KG1 (cell line): ENCODE measurements around the gene SLC10A7.
"Not testable (repeated sequence)": the region's sequence is repeated elsewhere in the genome, so short reads cannot be mapped to it uniquely, and the experiment has no call there.

Experiments used
- DNase-seq: peaks from one replicate; lab custom pipeline; 2025; lab: John Stamatoyannopoulos, UW

SLC10A7 gene

DNA sequence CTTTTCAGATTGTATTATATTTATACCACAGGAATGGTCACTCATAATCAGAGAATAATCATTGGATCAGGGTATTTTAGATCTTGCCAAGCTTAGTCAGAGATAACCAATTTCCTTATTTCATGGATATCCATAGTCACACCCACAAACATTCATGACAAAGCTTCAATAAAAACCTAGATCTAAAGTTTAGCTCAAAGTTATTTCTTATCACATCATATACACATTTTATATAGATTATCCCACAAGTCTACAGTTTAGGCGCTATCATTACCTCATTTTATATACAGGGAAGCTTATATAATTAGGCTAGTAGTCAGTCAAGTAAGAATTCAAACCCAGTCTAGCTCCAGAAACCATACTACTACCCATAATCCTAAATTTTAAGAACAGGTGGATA, 82.3 kb downstream of the SLC10A7 start:
- no peak for DNase-seq

DNA sequence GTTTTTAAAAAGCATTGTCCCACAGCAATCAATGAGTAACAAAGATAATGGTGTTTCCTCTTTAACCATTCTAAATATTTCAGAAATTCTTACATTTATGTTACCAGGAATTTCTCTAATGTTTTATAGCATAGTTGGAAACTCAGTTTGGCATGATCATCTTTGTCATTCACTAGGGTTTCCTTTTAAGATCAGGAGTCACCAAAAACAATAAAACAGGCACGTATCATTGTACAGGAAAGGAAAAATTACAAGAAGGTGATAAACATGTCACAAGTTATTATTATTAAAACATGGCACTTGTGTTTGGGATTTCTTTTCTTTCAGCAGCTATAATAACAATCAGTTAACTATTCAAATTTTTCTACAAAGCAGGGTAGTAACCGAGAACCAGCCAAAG, 84.0 kb downstream of the SLC10A7 start:
- no peak for DNase-seq

DNA sequence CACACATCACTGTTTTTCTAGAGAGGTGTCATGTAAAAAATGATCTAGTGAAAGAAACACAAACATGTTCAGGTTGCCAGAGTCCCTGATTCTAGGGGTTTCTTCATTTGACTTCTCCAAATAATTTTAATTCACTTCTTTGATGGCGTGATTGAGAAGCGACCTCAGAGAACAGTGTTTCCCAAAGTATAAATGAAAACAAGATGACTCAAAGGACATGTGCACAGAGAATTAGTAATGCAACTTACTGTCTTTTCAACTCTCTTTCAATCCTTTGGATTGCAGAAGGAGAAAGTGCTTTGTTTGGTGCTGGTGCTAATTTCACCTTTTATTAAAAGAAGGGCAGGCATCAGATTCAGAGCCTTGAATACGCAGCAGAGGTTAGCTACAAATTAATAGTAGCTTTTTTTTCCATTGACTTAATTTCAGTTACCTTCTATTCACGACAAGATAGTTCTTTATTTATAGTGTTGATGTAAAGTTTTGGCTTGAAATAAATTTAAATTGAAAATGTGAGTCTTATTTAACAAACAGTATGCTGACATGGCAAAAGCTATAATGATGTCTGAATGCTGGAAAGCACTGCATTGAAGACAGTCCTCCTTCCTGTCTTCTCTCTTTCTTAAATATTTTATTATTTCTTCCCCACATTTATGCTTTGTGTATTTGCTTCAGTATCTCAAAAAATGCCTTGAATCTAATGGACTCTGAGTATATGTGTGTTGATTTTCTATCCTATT, 85.1 kb downstream of the SLC10A7 start:
- DNase-seq: no peak

DNA sequence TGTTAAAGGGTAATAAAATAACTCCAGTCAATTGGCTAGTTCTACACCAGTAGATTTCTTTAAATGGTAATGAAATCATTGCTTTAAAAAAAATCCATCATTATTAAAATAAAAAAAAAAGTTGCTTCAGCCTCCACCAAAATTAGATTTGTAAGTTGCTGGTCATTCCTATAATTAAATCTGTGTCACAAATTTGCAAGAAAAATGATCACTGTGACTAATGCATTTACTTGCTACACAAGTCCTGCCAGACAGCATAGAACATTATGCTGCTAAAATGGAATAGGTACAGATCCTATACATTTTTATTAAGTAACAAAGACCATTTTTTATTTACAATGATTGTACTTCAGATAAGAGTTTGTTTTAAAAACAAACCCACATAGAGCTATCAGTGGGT, 85.8 kb downstream of the SLC10A7 start:
- no peak for DNase-seq

DNA sequence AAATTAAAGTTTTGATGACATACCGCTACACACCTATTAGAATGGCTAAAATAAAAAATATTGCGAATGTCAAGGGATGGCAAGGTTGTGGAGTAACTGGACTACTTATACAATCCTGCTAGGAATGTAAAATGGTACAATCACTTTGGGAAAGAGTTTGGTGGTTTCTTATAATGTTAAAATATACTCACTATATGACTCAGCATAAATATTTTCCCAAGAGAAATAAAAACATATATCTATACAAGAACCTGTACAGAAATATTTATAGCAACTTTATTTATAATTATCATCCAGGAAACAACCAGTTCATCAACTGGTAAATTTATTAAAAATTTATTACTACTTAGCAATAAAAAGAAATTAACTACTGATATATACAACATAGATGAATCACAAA, 89.7 kb downstream of the SLC10A7 start:
- no peak for DNase-seq

DNA sequence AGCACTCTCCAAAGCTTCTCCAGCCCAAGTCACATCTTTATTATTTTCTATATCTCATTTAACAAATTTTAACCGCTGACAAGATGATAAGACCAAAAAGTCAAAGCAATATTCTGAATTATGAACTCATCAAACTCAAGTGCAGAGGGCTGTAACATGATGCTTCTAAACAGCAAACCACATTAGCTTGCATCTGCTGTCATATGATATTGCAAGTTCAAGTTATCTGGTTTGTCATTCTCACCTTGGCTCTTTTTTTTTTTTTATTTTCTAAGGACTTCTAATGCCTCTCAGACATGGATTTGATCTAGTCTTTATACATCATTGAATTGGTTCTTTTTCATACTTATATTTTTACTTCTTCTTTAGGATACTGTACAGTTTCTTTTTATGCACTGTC, 93.4 kb downstream of the SLC10A7 start:
- no peak for DNase-seq

DNA sequence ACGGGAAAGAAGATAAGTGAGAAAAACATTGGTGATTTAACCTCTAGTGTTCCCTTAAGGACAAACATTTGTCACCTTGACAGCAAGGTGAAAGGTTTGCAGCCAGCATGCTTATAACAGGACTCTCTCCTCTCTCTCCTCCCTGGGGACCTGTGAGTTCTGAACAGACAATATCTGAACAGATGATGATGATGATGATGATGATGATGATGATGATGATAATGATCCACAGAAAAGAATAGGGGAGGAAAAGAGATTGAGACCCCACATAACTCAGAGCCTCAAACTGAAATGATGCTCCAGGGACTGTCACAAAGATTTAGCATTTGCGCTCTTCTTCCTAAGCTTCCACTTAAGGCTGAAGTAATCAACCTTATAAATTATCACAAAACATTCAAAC, 103.9 kb downstream of the SLC10A7 start:
- no peak for DNase-seq

DNA sequence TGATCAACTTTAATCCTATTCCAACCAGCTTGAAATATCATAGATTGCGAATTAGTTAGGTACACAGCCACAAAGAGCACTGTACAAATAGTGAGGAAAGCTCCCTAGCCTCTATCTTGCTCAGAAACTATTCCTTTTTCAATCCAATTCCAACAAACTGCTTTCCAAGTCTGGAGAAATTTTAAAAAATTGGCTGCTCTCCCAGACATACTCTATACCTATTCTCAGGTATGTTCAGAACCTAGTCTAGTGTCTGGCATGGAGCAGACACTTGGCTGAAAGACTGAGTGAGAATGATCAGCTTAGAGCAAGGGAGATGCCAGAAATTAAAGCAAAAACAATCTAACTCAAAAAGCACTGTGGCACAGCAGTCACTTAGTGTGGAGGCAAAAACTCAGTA, 105.9 kb downstream of the SLC10A7 start:
- no peak for DNase-seq

DNA sequence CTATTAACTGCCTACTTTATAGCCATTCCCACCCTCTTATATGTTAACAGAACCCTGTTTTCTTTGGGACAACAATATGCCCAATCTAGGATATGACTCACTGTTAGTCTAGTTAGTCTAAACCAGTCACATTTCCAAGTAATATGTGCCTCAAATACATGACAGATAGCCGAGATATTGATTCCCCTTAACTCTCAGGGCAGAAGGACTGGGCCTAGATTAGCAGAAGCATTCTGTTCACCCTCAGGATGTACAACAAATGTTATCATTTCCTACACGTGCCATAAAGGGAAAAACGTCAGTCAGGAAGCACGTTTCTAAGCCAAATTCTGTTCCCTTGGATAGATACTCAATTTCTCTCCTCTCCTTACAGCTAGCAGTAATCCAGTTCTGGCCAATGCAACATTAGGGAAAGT, 114.1 kb downstream of the SLC10A7 start:
- DNase-seq: no peak

DNA sequence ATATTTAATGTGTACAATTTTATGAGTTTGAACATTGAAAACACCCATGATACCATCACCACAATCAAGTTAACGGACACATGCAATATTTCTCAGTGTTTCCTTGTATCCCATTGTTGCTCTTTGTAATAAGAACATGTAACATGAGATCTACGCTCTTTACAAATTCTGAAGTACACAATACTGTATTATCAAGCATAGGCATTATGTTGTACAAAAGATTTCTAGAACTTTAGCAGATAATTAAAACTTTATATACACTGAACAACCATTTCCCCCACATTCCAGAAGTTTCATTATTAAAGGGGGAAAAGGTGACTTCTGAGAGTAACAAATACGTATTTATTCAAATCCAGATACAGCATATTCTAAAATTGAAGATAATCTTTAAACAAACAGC, 114.5 kb downstream of the SLC10A7 start:
- DNase-seq: no peak

DNA sequence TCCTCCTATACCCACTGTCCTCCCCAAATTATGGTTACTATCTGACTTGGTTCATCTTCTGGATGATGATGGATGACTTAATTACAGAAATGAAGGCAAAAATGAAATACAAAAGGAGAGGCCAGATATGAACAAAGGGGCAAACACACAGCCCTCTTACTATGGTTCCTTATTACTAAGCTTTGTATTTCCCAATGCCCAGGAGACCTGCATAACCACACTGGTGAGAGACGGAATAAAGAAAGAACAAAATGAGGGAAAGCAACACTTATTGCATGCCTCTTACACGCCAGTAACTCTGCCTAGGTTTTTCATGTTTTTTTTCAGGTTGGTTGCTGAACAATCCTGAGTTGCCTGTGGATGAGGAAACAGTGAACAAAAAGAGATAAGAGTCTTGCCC, 120.5 kb downstream of the SLC10A7 start:
- no peak for DNase-seq

DNA sequence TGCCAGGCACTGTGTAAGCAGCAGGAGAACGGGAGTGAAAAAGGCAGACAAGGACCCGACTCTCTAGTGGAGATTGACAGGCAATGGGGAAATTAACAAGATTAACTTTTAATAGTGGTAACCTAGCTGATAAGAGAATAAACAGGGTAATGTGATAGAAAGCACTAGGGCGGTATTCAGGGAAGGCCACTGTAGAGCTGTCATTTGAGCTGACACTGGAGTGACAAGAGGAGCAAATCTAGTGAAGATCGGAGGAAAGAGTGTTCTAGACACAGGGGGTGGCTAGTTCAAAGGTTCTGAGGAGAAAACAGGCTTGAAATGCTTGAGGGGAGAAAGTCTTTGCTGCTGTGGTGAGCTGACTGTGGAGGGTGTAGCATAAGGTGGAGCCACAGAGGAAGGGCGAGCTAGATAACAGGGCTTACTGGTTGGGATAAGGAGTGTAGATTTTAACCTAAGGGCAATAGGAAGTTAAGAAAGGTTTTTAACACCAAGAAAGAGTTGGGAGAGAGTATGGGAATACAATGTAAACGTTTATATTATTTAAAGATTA, 122.8 kb downstream of the SLC10A7 start:
- DNase-seq: no peak

DNA sequence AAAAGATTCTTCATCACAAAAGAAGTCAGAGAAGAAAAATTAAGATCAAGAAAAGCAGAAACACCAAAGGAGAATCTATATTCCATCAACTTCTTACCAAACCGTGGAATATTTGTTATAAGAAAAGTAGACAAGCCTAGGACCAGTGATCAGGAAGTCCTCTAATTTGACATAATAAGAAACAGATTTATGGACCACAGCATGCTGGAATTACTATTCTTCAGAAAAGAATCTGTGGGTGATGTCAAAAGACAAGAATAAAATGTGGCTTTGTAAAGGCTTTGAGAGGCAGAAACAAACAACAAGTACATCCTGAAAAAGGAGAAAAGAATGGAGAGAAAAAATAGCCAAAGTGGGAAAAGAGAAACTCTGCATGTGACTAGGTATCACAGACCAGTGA, 123.3 kb downstream of the SLC10A7 start:
- DNase-seq: no peak

DNA sequence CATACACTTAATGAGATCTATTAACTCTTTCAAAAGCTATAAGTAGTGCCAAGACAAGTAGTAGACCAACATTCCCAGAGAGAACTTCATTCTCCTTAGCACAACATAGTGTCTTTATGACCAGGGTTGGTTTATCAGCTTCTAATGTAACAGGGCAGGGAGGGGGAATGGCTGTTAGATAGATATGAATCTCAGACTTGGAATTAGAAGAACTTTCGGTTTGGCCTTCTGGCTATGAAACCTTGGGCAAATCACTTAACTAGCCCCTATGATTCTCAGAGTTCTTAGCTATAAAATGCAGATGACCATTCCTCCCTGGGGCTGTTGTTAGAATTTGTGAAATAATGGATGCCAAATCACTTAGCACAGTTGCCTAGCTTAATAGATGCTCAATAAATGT, 132.2 kb downstream of the SLC10A7 start:
- no peak for DNase-seq

DNA sequence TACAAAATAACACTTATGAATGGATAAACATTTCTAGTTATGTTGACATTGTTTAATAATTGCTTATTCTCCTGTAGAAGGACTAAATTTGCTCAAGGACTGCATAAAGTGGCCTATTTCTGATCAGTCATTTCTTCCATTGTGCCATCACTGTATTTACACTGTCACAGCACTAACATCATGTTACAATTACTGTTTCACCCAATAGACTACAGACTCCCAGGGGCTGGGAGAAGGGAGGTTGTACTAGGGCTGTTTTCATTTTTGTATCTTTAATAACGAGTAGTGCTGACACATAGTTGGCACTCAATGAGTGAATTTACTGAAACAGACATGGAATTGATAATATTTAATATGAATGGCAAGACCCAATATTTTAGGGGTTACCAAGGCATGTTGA, 139.5 kb downstream of the SLC10A7 start:
- no peak for DNase-seq

DNA sequence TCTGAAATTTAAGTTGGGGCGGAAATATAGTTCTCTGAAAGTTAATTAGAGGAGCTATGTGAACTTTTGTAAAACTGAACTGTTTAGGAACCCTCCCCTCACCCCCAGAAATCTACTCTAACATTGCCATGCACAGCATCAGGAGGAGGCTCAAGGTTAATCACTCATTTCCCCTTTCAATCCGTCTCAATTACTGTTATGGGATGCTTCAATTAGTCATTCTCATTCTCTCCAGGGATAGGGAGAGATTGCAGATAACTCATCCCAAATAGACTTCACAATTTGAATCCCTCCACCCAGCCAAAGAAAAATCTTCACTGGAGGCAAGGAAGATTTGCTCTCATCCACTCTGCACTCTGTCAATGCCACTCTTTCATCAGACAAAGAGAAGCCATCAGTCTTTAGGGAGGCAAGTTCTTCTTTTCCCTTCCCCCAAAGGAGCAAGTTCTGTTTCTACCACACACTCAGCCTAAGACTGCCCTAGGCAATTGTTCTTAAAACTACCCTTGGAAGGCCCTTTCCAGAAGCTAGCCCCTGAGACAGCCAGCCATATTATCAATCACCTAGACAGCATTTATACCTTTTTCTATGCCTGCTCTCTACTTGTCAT, 140.4 kb downstream of the SLC10A7 start:
- no peak for DNase-seq

DNA sequence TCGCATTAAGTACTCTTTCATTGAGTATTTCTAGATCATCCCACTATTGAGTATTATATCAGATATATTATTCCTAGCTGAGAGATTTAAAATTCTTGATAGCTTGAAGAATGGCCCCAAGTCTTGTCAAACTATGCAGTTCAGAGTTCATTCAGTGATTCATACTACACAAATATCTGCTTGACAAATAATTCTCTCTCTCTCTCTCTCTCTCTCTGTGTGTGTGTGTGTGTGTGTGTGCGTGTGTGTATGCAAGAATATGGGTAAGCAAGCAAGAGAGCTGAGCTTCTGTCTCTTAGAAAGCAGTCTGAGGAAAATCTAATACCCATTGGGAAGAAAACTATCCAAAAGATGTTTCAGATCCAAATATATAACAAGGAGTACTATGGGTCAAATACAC, 142.0 kb downstream of the SLC10A7 start:
- DNase-seq: no peak

DNA sequence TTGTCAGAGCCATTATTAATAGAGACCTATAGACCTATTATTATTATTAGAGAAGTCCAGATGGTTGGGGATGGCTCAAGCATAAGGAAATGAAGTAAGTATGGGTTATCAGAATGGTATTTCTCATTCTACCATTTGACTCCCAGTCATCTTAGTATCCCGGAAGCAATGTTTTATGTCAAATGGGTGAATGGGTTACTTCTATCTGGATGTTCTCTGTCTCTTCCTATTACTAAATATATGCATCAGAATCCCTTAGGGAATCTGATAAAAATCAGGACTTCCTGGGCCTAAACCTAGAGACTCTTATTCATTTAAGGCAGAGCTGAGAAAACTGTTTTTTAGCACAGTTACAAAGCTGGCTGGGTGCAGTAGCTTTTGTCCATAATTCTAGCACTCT, 149.9 kb downstream of the SLC10A7 start:
- DNase-seq: no peak

DNA sequence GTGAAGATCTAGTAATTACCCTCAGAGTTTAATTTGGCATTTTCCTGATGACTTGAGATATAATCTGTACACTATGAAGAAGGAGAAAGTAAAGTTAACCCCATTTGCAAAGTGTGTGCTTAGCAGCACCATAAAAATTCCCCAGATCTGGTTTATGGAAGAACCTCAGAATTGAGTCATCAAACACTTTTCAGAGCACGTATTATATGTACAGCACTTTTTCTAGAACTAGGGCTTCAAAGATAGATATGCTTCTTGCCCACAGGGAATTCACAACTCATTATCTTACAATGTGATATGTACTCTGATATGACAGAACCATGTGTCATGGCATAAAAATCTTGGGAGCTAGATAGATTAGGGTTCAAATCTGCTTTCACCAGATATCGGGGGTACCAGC, 150.9 kb downstream of the SLC10A7 start:
- DNase-seq: no peak

DNA sequence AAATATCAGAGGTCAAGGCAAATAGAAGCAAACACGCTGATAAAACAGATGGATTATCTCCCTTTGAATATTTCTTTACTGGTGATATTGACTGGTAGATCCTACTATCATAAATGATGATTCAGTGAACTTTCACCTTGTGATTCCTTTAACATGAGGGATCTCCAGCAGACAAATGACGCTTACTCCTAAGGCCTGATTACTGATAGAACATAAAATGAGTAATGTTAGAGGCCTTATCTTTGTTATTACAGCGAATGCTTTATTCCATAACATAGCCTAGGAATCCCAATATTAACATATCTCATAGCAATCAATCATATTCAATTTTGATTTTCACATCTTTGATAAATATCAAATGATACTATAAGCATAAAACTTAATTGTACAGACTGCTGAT, 152.3 kb downstream of the SLC10A7 start:
- DNase-seq: no peak

DNA sequence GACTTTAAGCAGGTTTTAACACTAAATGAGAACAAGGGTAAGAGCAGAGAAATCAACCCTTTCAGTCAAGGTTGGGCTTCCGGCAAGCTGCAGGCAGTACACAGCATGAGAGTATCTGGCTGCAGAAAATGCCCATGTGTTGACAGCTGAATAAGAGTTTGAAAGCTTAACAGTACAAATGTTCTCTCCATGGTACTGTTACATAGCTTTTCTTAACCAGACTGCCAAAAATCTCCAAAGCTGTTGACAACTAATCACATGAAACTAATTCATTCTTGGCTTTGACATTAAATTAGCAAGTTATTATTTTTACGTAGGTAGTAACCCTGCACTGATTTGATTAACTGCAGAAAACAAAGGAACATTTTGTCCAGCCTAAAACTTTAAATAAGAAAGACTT, 153.5 kb downstream of the SLC10A7 start:
- no peak for DNase-seq

DNA sequence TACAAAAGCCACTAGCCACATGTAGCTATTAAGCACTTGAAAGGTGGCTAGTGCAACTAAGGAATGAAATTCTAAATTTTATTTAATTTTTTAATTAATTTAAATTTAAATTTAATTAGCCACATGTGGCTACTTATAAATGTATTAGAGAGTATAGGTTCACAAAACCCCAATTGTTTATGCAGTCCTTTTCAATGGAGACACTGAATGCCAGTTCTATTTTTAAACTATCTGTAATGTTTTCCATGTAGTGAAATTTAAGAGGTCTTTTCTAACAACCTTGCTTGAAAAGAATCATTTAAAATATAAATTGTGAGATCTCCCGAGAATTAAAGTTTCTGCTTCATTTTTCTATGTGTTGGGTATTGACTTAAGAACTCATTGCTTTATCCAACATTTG, 154.4 kb downstream of the SLC10A7 start:
- no peak for DNase-seq

DNA sequence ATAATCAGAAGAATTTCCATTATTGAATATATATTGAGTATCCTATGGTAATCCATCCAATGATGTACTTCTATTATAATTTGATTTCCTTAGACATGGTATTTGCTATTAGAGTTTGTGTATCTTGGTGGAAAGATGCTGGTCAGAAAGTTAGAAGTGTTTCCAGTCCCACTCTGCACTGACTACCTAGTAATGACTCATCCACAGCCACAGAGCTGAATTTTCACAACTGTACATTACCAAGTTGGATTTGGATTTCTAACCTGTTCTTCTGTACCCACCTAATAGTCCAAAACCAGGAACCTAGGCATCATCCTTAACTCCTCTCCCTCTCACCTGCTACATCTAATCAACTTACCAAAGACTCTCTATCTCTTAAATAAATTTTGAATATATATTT, 162.0 kb downstream of the SLC10A7 start:
- no peak for DNase-seq

DNA sequence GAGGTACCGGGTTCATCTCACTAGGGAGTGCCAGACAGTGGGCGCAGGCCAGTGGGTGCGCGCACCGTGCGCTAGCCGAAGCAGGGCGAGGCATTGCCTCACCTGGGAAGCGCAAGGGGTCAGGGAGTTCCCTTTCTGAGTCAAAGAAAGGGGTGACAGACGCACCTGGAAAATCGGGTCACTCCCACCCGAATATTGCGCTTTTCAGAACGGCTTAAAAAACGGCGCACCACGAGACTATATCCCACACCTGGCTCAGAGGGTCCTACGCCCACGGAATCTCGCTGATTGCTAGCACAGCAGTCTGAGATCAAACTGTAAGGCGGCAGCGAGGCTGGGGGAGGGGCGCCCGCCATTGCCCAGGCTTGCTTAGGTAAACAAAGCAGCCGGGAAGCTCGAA, 171.6 kb downstream of the SLC10A7 start:
- not testable (repeated sequence) for DNase-seq
